Stomach (tissue), 9 donors: ENCODE data around the gene MARK1. TPM values are rescaled to one million over a fixed set of nuclear protein-coding genes. Genes with fewer than 3 reads are reported as not detected.

Source experiments
- DNase-seq, 2 donors: peaks; one replicate each; pipeline versions ENCODE4 v3.0.0 to v3.0.0-alpha.2; 2013 to 2019
- H3K27ac ChIP-seq, 5 donors: fragments of 200-600 bp in 4 of 5; sonication (generic) in 4 of 5; one replicate each; pipeline ENCODE4 v1.5.1; 2013 to 2019; ENCODE audit warnings: mild to moderate bottlenecking in 1 of 5, moderate library complexity in 1 of 5
- H3K27me3 ChIP-seq, 3 donors: fragments of 200-600 bp; sonication (generic); one replicate each; pipeline ENCODE4 v1.5.1; 2017 to 2019; ENCODE audit warnings: mixed run types in 1 of 3
- H3K36me3 ChIP-seq, 4 donors: fragments of 200-600 bp; sonication (generic); 1 replicate in 3 of 4; 2 replicates in 1 of 4; pipeline ENCODE4 v1.5.1; 2016 to 2019
- H3K4me1 ChIP-seq, 4 donors: fragments of 200-600 bp; sonication (generic); one replicate each; pipeline ENCODE4 v1.5.1; 2016 to 2019
- H3K4me3 ChIP-seq, 4 donors: fragments of 200-600 bp; sonication (generic) in 3 of 4; one replicate each; pipeline ENCODE4 v1.5.1; 2016 to 2019; ENCODE audit warnings: mild to moderate bottlenecking in 1 of 4
- H3K9me3 ChIP-seq, 4 donors: fragments of 200-600 bp; sonication (generic); one replicate each; pipeline ENCODE4 v1.5.1; 2016 to 2019
- EP300 ChIP-seq: sonication (generic); formaldehyde crosslinking; IDR thresholded peaks from one replicate; pipeline ENCODE4 v1.6.1; 2017; ENCODE audit warnings: antibody characterized with exemption
- POLR2A ChIP-seq, 4 donors: fragments of 450-650 bp; IDR thresholded peaks; one replicate each; pipeline ENCODE4 v1.6.1; 2016; ENCODE audit warnings: antibody characterized with exemption in 4 of 4, control low read depth in 2 of 4, mild to moderate bottlenecking in 1 of 4, moderate library complexity in 1 of 4
- POLR2AphosphoS5 ChIP-seq, 3 donors: sonication (generic); formaldehyde crosslinking; IDR thresholded peaks; one replicate each; pipeline ENCODE4 v1.6.1; 2016; ENCODE audit warnings: antibody characterized with exemption in 3 of 3
- WGBS, 5 donors: extraction: QIAGEN DNeasy Blood & Tissue Kit in 3 of 5; methylation state at CpG; one replicate each; pipeline versions ENCODE4 v1.1.5 to v1.1.7; 2013 to 2018; 5-methylcytosine and 5-hydroxymethylcytosine counted together
- intact Hi-C: fragments of 100-400 bp; cut with DNase I; formaldehyde crosslinking; loops from one replicate; pipeline ENCODE4 v1.15.1; 2023; ENCODE audit warnings: low total_unique reads
- polyA plus RNA-seq, 3 donors: library from polyadenylated mRNA; stranded (reverse); fragments of 200-250 nt; gene quantifications; one replicate each; pipeline ENCODE4 v1.2.3, GENCODE V29; 2013
- total RNA-seq, 5 donors: library from RNA; depleted of rRNA; stranded (reverse); fragments of >200 nt; gene quantifications; one replicate each; pipeline versions ENCODE4 v1.1.0 to v1.2.3, GENCODE V29; 2014 to 2016
- TF ChIP-seq, protein P1 (sequence below), 7 experiments: fragments of 450-650 bp in 4 of 7; fragments of 200-600 bp in 3 of 7; sonication (generic) in 3 of 7; IDR thresholded peaks; one replicate each; pipeline ENCODE4 v1.5.1; 2016 to 2019; ENCODE audit warnings: antibody characterized with exemption in 7 of 7, control low read depth in 2 of 7, mild to moderate bottlenecking in 1 of 7
- donor health status: healthy with polysubstance abuse.
- donor health status: Bipolar disorder and iron deficiency.
- donor health status: healthy.

Gene MARK1
- total and polyA plus RNA-seq, 8 donors: 1.7 to 12.7 (median 3.2) TPM; not detected in 1

DNA sequence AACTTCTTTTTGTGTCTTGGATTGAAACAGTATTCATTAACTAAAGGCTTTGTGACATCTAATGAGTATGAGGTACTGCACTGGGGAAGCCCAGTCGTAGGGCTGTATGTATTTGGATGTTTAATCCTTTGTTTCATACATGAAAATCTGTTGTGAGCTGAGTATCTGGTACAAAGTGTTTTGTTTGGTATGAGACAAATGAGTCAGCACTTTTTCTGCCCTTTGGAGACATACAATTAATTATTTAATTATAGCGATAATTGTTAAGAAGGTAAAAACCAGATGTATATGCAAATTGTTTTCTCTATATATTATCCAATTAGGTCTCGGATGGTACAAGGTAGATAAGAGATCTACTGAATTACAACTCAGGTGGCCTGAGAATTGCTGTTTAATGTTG, 36.3 kb downstream of the MARK1 start:
- peaks cover 0 to 9% (median 0%) of the 10 kb centered on the region in 4 donors for H3K4me1 ChIP-seq
- no peak for DNase-seq
- intact Hi-C loops: no loop called here
- no peaks in the 10 kb centered on the region for H3K9me3 ChIP-seq
- H3K4me3 ChIP-seq: no peak overlapping the region
- WGBS, 5 donors: 80 to 85% (median 81%) methylated on average over 3 of the region's 3 CpGs
- TF ChIP-seq EP300 (no peak), POLR2AphosphoS5 (IDR thresholded peaks at IDR 0.05) (no peak), POLR2A (IDR thresholded peaks at IDR 0.05) (no peak)
- TF ChIP-seq, protein P1, sequence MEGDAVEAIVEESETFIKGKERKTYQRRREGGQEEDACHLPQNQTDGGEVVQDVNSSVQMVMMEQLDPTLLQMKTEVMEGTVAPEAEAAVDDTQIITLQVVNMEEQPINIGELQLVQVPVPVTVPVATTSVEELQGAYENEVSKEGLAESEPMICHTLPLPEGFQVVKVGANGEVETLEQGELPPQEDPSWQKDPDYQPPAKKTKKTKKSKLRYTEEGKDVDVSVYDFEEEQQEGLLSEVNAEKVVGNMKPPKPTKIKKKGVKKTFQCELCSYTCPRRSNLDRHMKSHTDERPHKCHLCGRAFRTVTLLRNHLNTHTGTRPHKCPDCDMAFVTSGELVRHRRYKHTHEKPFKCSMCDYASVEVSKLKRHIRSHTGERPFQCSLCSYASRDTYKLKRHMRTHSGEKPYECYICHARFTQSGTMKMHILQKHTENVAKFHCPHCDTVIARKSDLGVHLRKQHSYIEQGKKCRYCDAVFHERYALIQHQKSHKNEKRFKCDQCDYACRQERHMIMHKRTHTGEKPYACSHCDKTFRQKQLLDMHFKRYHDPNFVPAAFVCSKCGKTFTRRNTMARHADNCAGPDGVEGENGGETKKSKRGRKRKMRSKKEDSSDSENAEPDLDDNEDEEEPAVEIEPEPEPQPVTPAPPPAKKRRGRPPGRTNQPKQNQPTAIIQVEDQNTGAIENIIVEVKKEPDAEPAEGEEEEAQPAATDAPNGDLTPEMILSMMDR (IDR thresholded peaks at IDR 0.05): no peak
- H3K27me3 ChIP-seq: no peaks in the 10 kb centered on the region
- no peak overlapping the region for H3K27ac ChIP-seq
- no peaks in the 10 kb centered on the region for H3K36me3 ChIP-seq

DNA sequence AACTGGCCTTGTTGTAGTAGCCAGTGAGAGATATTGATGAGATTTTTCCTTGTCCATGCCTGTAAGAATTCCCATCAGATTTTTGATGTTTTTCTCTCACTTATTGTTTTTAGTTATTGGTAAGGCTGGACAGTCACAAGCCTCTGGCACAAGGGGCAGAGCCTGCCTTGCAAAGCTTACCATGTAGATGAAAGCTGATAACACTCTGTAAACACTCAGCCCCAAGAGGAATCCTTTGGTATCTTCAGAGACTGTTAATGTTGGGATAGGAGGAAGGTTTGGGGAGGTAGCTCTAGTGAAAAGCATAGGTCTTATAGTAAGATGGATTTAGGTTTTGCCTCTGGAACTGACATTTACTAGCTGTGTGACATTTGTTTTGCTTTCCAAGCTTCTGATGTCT, 37.7 kb downstream of the MARK1 start:
- H3K36me3 ChIP-seq: no peaks in the 10 kb centered on the region
- peaks cover 0 to 9% (median 0%) of the 10 kb centered on the region in 4 donors for H3K4me1 ChIP-seq
- H3K4me3 ChIP-seq: no peak overlapping the region
- H3K27ac ChIP-seq: no peak overlapping the region
- no peaks in the 10 kb centered on the region for H3K9me3 ChIP-seq
- H3K27me3 ChIP-seq: no peaks in the 10 kb centered on the region
- DNase-seq: no peak
- intact Hi-C loops: no loop called here
- TF ChIP-seq EP300 (no peak), POLR2AphosphoS5 (IDR thresholded peaks at IDR 0.05) (no peak), POLR2A (IDR thresholded peaks at IDR 0.05) (no peak)
- TF ChIP-seq, protein P1 (IDR thresholded peaks at IDR 0.05): no peak

DNA sequence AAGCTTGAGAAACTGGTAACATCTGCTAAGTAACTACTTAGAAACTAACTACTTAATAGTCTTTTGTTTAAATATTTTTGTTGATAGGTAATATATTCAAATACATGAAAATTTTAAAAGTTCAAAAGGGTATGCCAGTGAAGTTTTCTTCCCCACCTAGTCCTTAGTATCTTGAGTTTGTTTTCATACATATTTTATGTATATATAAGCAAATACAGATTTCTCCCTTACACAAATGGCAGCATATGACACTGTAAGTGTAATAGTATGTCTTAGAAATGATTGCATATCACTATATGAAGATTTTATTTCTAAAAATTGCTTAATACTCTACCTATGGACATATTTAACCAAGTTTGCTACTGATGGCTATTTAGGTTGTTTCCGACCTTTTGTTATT, 38.9 kb downstream of the MARK1 start:
- Histone ChIP-seq H3K9me3 (no peaks in the 10 kb centered on the region), H3K4me1 (peaks cover 0 to 9% (median 0%) of the 10 kb centered on the region in 4 donors), H3K36me3 (no peaks in the 10 kb centered on the region), H3K27me3 (no peaks in the 10 kb centered on the region), H3K27ac (no peak overlapping the region), H3K4me3 (no peak overlapping the region)
- intact Hi-C loops: no loop called here
- WGBS, 5 donors: 87 to 96% (median 91%) methylated on average over 1 of the region's 1 CpG
- DNase-seq: no peak
- TF ChIP-seq POLR2A (IDR thresholded peaks at IDR 0.05) (no peak), POLR2AphosphoS5 (IDR thresholded peaks at IDR 0.05) (no peak), EP300 (no peak)
- TF ChIP-seq, protein P1 (IDR thresholded peaks at IDR 0.05): no peak

DNA sequence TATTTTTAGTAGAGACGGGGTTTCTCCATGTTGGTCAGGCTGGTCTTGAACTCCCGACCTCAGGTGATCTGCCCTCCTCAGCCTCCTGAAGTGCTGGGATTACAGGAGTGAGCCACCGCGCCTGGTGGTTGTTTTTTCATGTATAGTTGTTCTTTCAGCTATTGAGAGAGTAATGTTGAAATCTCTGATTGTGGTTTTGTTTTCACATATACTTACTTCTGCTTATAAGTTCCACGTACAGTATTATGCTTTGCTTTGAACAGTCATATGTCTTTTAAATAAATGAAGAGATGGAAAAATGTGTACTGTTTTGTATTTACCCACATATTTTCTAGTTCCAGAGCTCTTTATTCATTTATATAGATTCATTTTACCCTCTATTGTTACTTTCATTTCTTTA, 44.5 kb downstream of the MARK1 start:
- 88 to 93% (median 90%) methylated on average over 5 of the region's 5 CpGs for WGBS, 5 donors
- H3K27me3 ChIP-seq: no peaks in the 10 kb centered on the region
- no peaks in the 10 kb centered on the region for H3K36me3 ChIP-seq
- no peak overlapping the region for H3K4me3 ChIP-seq
- H3K4me1 ChIP-seq: no peaks in the 10 kb centered on the region
- intact Hi-C loops: no loop called here
- no peak for DNase-seq
- peaks cover 6 to 25% (median 18%) of the 10 kb centered on the region in 4 donors for H3K9me3 ChIP-seq
- no peak overlapping the region for H3K27ac ChIP-seq
- TF ChIP-seq EP300 (no peak), POLR2AphosphoS5 (IDR thresholded peaks at IDR 0.05) (no peak), POLR2A (IDR thresholded peaks at IDR 0.05) (no peak)
- TF ChIP-seq, protein P1 (IDR thresholded peaks at IDR 0.05): no peak
